Measurements from ENCODE around the gene FAM221A.

DNA sequence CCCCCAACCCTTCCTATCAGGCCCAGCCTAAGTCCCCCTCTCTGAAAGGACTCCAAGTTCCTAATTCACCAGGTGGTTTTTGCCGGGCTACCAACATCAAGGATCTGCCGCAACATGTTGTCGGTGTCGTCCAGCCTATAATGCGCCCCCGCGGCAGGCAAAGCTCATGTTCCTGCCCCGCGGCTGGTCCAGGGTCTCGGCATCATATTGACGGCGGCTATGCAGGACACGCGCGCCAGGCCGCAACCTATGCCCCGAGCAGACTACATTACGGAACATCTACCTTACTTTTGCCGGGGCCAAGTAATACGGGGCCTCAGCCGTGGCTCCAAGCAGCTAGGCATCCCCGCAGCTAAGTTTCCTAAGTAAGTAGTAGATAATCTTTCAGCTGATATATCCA lies 24.6 kb upstream of the FAM221A start:
- TF ChIP-seq, protein P1, sequence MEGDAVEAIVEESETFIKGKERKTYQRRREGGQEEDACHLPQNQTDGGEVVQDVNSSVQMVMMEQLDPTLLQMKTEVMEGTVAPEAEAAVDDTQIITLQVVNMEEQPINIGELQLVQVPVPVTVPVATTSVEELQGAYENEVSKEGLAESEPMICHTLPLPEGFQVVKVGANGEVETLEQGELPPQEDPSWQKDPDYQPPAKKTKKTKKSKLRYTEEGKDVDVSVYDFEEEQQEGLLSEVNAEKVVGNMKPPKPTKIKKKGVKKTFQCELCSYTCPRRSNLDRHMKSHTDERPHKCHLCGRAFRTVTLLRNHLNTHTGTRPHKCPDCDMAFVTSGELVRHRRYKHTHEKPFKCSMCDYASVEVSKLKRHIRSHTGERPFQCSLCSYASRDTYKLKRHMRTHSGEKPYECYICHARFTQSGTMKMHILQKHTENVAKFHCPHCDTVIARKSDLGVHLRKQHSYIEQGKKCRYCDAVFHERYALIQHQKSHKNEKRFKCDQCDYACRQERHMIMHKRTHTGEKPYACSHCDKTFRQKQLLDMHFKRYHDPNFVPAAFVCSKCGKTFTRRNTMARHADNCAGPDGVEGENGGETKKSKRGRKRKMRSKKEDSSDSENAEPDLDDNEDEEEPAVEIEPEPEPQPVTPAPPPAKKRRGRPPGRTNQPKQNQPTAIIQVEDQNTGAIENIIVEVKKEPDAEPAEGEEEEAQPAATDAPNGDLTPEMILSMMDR (IDR thresholded peaks at IDR 0.05), result no peak
- TF ChIP-seq POLR2A (IDR thresholded peaks at IDR 0.05), result no peak

All from heart left ventricle (tissue), 13 donors.